LNCaP clone FGC (cell line): ENCODE data around the gene GMDS.

Experiments
- DNase-seq: peaks from one replicate; pipeline ENCODE4 v3.0.0-alpha.2; 2011; ENCODE audit warnings: low read depth
- H3K4me3 ChIP-seq: 2 replicates; pipeline ENCODE4 v1.5.1; 2011; ENCODE audit warnings: mild to moderate bottlenecking, low read depth, low read length, control low read depth
- CTCF ChIP-seq: IDR thresholded peaks from 2 replicates; pipeline ENCODE4 v1.5.1; 2012; ENCODE audit warnings: mild to moderate bottlenecking; ENCODE audit not compliant: control insufficient read depth, insufficient read depth; ENCODE audit errors: extremely low read depth

GMDS gene

GRCh38 chr6:2073476-2073875 lies 171.9 kb downstream of the GMDS start:
- no peak for DNase-seq
- H3K4me3 ChIP-seq = no peak overlapping the region
- TF ChIP-seq CTCF = no peak

DNA sequence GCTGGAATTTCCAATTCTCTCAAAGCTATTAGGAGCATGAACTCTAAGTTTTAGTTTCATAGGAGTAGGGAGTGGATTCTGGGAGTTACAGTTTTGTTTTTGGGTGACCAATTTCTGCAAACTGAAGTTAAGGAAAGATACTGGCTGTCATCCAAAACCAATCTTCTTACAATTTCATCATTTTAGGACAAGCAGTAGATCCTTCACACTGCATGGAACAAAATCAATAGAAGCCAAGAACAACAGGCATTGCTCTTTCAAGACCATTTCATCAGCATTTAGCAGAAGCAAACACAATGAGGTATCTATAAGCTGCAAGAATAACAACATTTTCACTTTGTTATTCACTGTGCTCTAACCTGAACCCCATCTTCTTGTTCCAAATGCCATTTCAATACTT lies 173.0 kb downstream of the GMDS start:
- no peak overlapping the region for H3K4me3 ChIP-seq
- TF ChIP-seq CTCF = no peak
- DNase-seq = no peak

DNA sequence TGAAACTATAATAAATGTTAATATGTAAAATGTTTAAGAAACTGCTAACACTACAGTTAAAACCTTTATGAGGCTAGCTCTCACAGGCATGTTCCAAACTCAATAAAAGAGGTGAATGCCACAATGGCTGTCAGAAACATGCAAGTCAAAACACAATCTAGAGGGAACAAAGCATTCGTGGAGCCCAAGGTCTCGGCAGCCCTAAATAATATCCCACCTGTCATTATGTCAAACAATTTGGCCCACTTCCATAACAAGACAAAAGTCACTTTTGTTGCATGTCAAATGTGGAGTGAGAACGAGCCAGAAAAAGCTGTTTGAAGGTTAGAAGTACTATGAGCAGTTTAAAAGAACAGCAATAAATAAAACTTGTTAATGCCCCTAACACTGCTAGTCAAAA lies 181.9 kb downstream of the GMDS start:
- TF ChIP-seq CTCF = no peak
- no peak for DNase-seq
- H3K4me3 ChIP-seq = no peak overlapping the region

- H3K4me3 ChIP-seq = no peak overlapping the region
- DNase-seq = no peak
- TF ChIP-seq CTCF = no peak
Measured at GRCh38 chr6:2061880-2062279, 183.5 kb downstream of the GMDS start.

DNA sequence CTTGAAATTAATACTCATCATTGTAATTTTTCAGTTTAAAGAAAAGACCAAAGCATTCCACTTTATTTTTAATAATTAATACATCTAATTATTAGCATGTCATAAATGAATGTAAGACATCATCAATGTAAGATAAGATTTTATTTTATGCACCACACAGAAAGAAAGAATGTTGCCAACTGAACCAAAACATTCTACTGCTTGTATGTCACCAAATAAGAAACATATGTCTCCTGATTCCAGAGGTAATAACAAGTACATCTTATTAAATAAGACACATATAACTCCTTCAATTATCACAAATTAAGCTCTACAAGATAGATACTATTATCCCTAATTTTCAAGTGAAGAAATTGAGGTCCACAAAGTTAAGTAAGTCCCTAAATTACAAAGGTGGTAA lies 189.5 kb downstream of the GMDS start:
- TF ChIP-seq CTCF = no peak
- no peak for DNase-seq
- H3K4me3 ChIP-seq = no peak overlapping the region

DNA sequence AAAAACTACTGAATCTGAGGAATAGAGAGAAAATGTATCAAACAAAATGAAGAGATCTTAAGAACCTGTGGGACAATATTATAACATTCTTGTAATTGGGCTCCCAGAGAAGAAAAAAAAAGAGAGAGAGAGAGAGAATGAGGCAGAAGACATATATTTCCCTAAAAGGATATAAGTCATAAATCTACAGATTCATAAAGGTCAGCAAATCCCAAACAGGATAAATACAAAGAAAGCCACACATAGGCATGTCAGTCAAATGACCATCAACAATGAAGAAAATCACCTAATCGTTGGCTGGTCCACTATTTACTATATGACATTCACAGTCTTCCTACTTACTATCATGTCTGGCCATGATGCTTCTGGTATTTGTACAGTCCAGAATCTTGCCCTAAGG lies 190.3 kb downstream of the GMDS start:
- TF ChIP-seq CTCF = no peak
- no peak for DNase-seq
- no peak overlapping the region for H3K4me3 ChIP-seq

GRCh38 chr6:2054516-2055067 lies 190.8 kb downstream of the GMDS start:
- H3K4me3 ChIP-seq = no peak overlapping the region
- TF ChIP-seq CTCF = no peak
- no peak for DNase-seq
